ENCODE results near the gene SARS1. TPM values are rescaled to one million over a fixed set of nuclear protein-coding genes. Genes with fewer than 3 reads are reported as not detected.
"Not testable (repeated sequence)": the region's sequence is repeated elsewhere in the genome, so short reads cannot be mapped to it uniquely, and the experiment has no call there.

The SARS1 gene
- total and polyA plus RNA-seq, 2 of the 13 experiments (the other 11 are each of a cell fraction or from before 2014, with no cell fraction given) = 103 to 134 TPM

GRCh38 chr1:109180715-109181084 lies 33.0 kb upstream of the SARS1 start:
- H3K36me3 ChIP-seq (replicated peaks in 1 of 2; ENCODE audit: control insufficient read depth in 1 of 2, insufficient read depth in 2 of 2, low read length in 2 of 2); DNase-seq (ENCODE audit: low spot score); H3K27me3 ChIP-seq (ENCODE audit: control insufficient read depth in 1 of 2, insufficient read depth in 2 of 2, low read length in 2 of 2); H4K20me1 ChIP-seq (ENCODE audit: insufficient read depth, low read length); H3K9me3 ChIP-seq (ENCODE audit: low read length); H3K79me2 ChIP-seq (ENCODE audit: insufficient read depth, low read length); in situ Hi-C loops (cut with HindIII; ENCODE audit: extremely low pct_ligation_motif_present, low pct_unique_long_range_greater_than_20kb); BruUV-seq (replicated peaks); CTCF ChIA-PET (ENCODE audit: low intra/inter-chr PET ratio, low total read pairs); H2AFZ ChIP-seq (ENCODE audit: low read length); FAIRE-seq; intact Hi-C loops (cut with micrococcal nuclease; ENCODE audit: unreplicated experiment): not testable (repeated sequence)
- TF ChIP-seq, protein P1, sequence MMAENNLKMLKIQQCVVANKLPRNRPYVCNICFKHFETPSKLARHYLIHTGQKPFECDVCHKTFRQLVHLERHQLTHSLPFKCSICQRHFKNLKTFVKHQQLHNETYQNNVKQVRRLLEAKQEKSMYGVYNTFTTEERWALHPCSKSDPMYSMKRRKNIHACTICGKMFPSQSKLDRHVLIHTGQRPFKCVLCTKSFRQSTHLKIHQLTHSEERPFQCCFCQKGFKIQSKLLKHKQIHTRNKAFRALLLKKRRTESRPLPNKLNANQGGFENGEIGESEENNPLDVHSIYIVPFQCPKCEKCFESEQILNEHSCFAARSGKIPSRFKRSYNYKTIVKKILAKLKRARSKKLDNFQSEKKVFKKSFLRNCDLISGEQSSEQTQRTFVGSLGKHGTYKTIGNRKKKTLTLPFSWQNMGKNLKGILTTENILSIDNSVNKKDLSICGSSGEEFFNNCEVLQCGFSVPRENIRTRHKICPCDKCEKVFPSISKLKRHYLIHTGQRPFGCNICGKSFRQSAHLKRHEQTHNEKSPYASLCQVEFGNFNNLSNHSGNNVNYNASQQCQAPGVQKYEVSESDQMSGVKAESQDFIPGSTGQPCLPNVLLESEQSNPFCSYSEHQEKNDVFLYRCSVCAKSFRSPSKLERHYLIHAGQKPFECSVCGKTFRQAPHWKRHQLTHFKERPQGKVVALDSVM (CRISPR knock-in tag; IDR thresholded peaks at IDR 0.05) = peak; percentile 95
- TF ChIP-seq MYPOP (CRISPR knock-in tag; IDR thresholded peaks at IDR 0.05) = 0 out of 2 replicates have a peak, but pooled peaks have one; percentile 4
- peak; percentile 28 for ATAC-seq
- POLR2A ChIA-PET = interaction anchor here (0.9 to 2.7 kb wide), 16 partner anchors 10 to 218 kb away, joined by 3 to 24 read pairs (median 6); partner anchors contain the start of genes SARS1 and TMEM167B
- Histone ChIP-seq H3K9ac (ENCODE audit: insufficient read depth, low read depth, low read length) (peak overlapping the region; percentile 47; the same call in 1 of the 2 replicates), H3K27ac (ENCODE audit: extremely low read length, insufficient read depth, low read length) (peak overlapping the region; percentile 69), H3K4me3 (replicated peaks in 1 of 3; ENCODE audit: insufficient read depth in 1 of 3, low read depth in 2 of 3, low read length in 3 of 3) (peak overlapping the region in 1 of 3 experiments; percentile 31; a peak in 3 of 6 replicates), H3K4me1 (ENCODE audit: insufficient read depth, low read length) (peaks cover 73% of the 10 kb centered on the region), H3K4me2 (ENCODE audit: low read depth, low read length) (peak overlapping the region; percentile 64)
- 1% methylated on average over 3 of the region's 3 CpGs for WGBS (ENCODE audit: low lambda C conversion rate)

All from HepG2 (cell line).